ENCODE data around the gene SCYGR6. TPM values are rescaled to one million over a fixed set of nuclear protein-coding genes. Genes with fewer than 3 reads are reported as not detected.
"Not testable (repeated sequence)": the region's sequence is repeated elsewhere in the genome, so short reads cannot be mapped to it uniquely, and the experiment has no call there.

Gene SCYGR6, protein sequence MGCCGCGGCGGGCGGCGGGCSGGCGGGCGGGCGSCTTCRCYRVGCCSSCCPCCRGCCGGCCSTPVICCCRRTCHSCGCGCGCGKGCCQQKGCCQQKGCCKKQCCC
- total RNA-seq, result not detected in 2 replicates

DNA sequence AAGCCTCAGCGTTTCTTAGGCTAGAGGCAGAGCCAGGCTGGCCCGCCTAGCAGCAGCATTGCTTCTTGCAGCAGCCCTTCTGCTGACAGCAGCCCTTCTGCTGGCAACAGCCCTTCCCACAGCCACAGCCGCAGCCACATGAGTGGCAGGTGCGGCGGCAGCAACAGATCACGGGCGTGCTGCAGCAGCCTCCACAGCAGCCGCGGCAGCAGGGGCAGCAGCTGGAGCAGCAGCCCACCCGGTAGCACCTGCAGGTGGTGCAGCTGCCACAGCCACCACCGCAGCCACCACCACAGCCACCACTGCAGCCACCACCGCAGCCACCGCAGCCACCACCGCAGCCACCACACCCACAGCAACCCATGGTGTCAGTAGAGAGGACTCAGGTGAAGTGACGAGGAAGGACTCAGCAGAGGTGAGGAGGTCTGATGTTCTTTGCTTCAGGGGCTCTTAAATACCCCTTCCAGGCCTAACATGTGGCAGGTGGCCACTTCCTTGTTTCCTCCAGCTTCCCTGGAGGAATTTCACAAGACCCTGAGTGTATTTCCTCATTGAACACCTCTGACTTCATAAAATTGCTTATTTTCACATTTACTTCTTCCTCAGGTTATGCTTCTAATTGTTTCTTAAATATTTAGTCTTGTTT, at the start of gene SCYGR6:
TSS of gene SCYGR6 (minus strand) at position 364 of the 646 bp plus-strand sequence. CDS start at position 364, 0 bp downstream.
- Mint-ChIP-seq H3K4me3 (no peak within 1 kb of the TSS), H3K36me3 (ENCODE audit: low read depth) (no peaks in the 10 kb centered on the region), H3K9me3 (no peaks in the 10 kb centered on the region), H3K4me1 (ENCODE audit: low read depth) (no peaks in the 10 kb centered on the region), H3K27ac (no peak within 1 kb of the TSS), H3K27me3 (ENCODE audit: insufficient read depth) (no peaks in the 10 kb centered on the region)
- intact Hi-C loops (cut with micrococcal nuclease), result no loop called here
- no peak for DNase-seq (ENCODE audit: low spot score)

DNA sequence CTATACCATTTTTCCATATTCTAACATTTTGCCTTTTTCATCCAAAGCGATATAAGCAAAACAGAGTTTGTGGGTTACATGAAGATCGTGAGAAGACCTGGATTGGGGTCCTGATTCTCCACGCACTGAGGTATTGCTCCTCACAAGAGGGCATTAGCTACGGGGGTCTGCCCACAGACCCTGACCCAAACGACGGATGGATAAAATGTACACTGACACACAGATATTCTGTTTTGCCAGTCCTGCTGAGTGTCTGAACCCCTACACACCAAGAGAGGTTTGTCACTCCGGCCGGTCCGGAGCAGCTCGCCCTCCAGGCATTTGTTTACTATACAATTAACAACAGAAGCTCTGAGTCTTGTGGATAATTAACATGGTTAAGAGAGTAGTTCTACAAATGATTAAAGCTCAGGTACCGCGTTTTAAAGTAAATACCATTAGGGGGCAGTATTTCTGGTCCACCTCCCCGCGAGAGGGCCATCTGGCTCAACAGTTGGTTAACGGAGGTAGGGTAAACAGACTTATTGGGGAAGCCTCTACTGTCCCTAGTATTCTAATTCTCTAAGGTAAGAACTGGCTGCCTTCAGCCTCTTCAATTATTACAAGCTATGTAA, 49.6 kb upstream of the SCYGR6 start:
- H3K9me3 Mint-ChIP-seq, result no peaks in the 10 kb centered on the region
- H3K27ac Mint-ChIP-seq, result no peak overlapping the region
- H3K27me3 Mint-ChIP-seq (ENCODE audit: insufficient read depth), result no peaks in the 10 kb centered on the region
- H3K4me3 Mint-ChIP-seq, result no peak overlapping the region
- DNase-seq (ENCODE audit: low spot score), result no peak
- no peaks in the 10 kb centered on the region for H3K4me1 Mint-ChIP-seq (ENCODE audit: low read depth)
- intact Hi-C loops (cut with micrococcal nuclease), result loop anchor here (2.0 kb wide), 1 partner anchor 89 kb away; no protein-coding TSS in a partner anchor
- H3K36me3 Mint-ChIP-seq (ENCODE audit: low read depth), result no peaks in the 10 kb centered on the region

DNA sequence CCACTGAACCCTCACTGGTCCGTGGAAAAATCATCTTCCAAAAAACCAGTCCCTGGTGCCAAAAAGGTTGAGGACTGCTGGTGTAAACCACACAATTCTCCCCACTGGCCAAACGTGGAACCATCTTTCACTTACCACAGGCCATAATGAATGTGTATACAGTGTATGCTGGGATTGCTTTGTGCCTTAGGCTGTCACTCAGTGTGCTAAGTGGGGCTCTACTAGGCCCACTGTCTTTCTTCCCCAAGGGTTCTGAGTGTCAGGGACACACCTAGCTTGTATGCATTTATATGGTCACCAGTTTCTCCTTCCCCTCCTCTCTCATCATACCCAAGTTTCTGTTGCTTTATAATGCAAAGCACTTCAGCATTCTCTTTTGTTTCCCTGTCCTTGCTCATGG, 48.4 kb upstream of the SCYGR6 start:
- H3K27me3 Mint-ChIP-seq (ENCODE audit: insufficient read depth), result no peaks in the 10 kb centered on the region
- no peak for DNase-seq (ENCODE audit: low spot score)
- H3K4me3 Mint-ChIP-seq, result no peak overlapping the region

DNA sequence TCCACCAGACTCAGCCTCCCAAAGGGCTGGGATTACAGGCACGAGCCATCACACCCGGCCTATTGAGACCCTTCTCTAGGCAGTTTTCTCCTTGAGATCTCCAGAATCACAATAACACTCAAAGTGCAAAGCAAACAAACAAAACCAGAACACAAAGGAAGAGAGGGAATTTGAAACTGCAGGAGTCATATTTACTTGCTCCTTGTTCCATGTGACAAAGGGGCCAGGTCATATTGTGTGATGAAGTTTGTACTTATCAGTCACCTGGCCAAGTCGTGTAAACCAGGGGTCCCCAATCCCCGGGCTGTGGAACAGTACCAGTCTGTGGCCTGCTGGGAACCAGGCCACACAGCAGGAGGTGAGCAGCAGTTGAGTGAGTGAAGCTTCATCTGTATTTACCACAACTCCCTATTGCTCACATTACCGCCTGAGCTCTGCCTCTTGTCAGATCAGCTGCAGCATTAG, 47.7 kb upstream of the SCYGR6 start:
- no peaks in the 10 kb centered on the region for H3K9me3 Mint-ChIP-seq
- no peak for DNase-seq (ENCODE audit: low spot score)
- H3K27me3 Mint-ChIP-seq (ENCODE audit: insufficient read depth), result no peaks in the 10 kb centered on the region
- H3K4me3 Mint-ChIP-seq, result no peak overlapping the region
- intact Hi-C loops (cut with micrococcal nuclease), result no loop called here
- H3K4me1 Mint-ChIP-seq (ENCODE audit: low read depth), result no peaks in the 10 kb centered on the region
- H3K36me3 Mint-ChIP-seq (ENCODE audit: low read depth), result no peaks in the 10 kb centered on the region
- no peak overlapping the region for H3K27ac Mint-ChIP-seq

More for the DNA sequence above, 48.4 kb upstream of the SCYGR6 start:
- Mint-ChIP-seq H3K9me3 (no peaks in the 10 kb centered on the region), H3K27ac (no peak overlapping the region), H3K4me1 (ENCODE audit: low read depth) (no peaks in the 10 kb centered on the region), H3K36me3 (ENCODE audit: low read depth) (no peaks in the 10 kb centered on the region)
- intact Hi-C loops (cut with micrococcal nuclease), result no loop called here

DNA sequence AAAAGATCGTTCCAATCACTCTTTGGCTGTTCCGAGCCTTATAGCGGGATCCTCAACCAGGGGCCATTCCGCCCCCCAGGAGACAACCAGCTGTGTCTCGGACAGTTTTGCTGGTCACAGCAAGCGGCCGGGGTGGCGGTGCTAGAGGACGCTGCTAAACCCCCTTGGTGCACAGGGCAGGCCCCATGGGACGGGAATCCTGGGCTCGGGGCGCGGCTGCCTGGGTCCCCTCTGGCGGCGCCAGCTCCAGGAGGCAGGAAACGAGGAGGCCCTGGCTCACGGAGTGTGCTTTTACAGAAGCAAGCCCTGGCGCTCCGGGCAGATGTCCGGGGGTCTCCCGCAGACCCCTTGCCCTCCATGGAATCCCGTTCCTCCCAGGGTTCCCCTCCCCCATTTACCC, 43.3 kb upstream of the SCYGR6 start:
- H3K27me3 Mint-ChIP-seq (ENCODE audit: insufficient read depth), result no peaks in the 10 kb centered on the region
- intact Hi-C loops (cut with micrococcal nuclease), result loop anchor here (5.0 kb wide), 1 partner anchor 296 kb away; the partner anchor contains the start of gene AGFG1
- DNase-seq (ENCODE audit: low spot score), result no peak
- H3K27ac Mint-ChIP-seq, result no peak overlapping the region
- no peaks in the 10 kb centered on the region for H3K4me1 Mint-ChIP-seq (ENCODE audit: low read depth)
- no peaks in the 10 kb centered on the region for H3K9me3 Mint-ChIP-seq
- H3K4me3 Mint-ChIP-seq, result no peak overlapping the region
- no peaks in the 10 kb centered on the region for H3K36me3 Mint-ChIP-seq (ENCODE audit: low read depth)

DNA sequence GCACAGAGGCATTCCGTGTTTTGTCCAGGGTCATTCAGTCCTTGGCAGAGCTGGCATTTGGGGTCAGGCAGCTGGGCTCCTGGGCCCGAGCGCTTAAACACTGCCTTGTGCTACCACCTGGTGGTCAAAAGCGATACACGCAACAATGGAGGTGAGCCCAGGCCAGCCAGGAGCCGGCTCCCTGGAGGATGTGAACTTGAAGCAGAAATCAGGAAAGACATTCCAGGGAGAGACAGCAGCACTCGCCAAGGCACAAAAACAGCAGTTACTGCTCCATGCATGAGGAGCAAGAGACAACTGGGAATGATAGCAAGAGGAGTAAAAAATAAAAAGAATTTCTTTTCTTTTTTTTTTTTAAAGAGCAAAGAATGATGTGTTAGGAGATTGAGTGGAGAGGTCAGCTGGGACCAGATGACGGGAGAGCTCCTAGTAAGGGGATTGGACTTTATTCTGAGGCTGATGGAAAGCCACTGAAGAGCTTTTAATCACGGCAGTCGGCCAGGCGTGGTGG, 41.9 kb upstream of the SCYGR6 start:
- no peaks in the 10 kb centered on the region for H3K36me3 Mint-ChIP-seq (ENCODE audit: low read depth)
- H3K4me3 Mint-ChIP-seq, result no peak overlapping the region

DNA sequence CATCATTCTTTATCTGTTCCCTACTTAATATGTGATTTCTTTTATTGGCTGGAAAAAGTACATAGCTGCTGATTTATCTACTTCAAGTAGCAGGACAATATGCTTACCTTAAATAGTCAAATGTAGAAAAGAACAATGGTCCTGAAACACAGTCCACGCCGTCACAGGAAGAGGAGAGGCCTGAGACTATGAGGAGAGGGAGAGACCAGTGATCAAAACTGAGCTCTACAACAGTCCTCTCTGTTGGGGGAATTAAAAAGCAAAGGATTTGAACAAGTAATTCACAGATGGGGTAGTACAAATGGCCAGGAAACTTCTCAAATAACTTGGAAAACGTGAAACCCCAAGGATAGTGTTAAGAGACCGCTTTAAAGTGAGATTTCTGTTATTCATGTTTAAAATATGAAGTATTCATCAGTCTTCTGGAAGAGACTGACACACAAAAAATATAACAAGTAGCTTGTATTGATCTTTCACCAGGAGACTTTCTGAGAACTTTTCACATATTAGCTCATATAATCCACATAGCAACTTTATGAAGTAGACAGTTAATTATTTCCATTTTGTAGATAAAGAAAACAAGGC, 41.3 kb upstream of the SCYGR6 start:
- intact Hi-C loops (cut with micrococcal nuclease), result loop anchor here (1.0 to 5.0 kb wide), 6 partner anchors 17 to 637 kb away; partner anchors contain the start of gene AGFG1
- H3K27me3 Mint-ChIP-seq (ENCODE audit: insufficient read depth), result no peaks in the 10 kb centered on the region
- H3K4me1 Mint-ChIP-seq (ENCODE audit: low read depth), result no peaks in the 10 kb centered on the region
- H3K36me3 Mint-ChIP-seq (ENCODE audit: low read depth), result no peaks in the 10 kb centered on the region
- no peak for DNase-seq (ENCODE audit: low spot score)
- no peak overlapping the region for H3K27ac Mint-ChIP-seq
- no peaks in the 10 kb centered on the region for H3K9me3 Mint-ChIP-seq
- no peak overlapping the region for H3K4me3 Mint-ChIP-seq

More for the DNA sequence above, 41.9 kb upstream of the SCYGR6 start:
- intact Hi-C loops (cut with micrococcal nuclease), result loop anchor here (1.0 to 5.0 kb wide), 6 partner anchors 17 to 637 kb away; partner anchors contain the start of gene AGFG1
- Mint-ChIP-seq H3K4me1 (ENCODE audit: low read depth) (no peaks in the 10 kb centered on the region), H3K27ac (no peak overlapping the region), H3K9me3 (no peaks in the 10 kb centered on the region), H3K27me3 (ENCODE audit: insufficient read depth) (no peaks in the 10 kb centered on the region)
- peak; percentile 25 for DNase-seq (ENCODE audit: low spot score)

DNA sequence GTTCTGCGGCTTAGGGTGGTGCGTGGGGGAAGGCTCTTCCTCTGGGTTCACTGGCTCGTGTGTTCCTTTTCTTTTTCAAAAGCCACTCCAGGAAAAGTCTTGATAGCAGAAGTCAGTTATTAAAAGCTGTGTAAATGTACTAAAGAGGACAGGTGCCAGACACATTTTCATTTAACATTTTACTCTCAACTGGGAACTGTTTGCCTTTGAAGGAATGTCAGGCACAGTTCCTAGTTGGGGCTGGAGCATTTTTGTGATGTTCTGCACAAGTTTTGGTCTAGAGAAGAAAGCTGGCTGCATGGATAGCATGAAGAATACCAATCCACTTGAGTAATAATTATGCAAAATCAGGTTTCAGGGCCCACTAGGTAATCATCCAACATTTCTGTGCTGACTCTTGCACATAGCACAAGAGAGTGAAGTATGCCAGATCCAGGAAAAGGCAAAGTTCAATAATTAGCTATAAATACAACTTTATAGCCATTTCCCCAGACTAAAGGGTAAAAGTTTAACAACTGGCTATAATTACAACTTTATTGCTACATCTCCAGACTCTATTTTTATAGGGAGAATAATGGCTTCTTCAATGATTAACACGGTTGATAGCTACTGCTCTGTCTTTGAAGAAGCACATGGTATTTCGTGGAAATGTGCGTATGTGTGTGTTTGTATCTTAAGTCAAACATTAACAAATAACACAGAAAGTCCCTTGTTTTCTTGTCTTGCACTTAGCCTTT, 37.4 kb upstream of the SCYGR6 start:
- H3K36me3 Mint-ChIP-seq (ENCODE audit: low read depth), result no peaks in the 10 kb centered on the region
- H3K4me1 Mint-ChIP-seq (ENCODE audit: low read depth), result no peaks in the 10 kb centered on the region
- intact Hi-C loops (cut with micrococcal nuclease), result no loop called here
- H3K27ac Mint-ChIP-seq, result no peak overlapping the region
- DNase-seq (ENCODE audit: low spot score), result no peak
- H3K9me3 Mint-ChIP-seq, result no peaks in the 10 kb centered on the region
- no peak overlapping the region for H3K4me3 Mint-ChIP-seq
- no peaks in the 10 kb centered on the region for H3K27me3 Mint-ChIP-seq (ENCODE audit: insufficient read depth)

DNA sequence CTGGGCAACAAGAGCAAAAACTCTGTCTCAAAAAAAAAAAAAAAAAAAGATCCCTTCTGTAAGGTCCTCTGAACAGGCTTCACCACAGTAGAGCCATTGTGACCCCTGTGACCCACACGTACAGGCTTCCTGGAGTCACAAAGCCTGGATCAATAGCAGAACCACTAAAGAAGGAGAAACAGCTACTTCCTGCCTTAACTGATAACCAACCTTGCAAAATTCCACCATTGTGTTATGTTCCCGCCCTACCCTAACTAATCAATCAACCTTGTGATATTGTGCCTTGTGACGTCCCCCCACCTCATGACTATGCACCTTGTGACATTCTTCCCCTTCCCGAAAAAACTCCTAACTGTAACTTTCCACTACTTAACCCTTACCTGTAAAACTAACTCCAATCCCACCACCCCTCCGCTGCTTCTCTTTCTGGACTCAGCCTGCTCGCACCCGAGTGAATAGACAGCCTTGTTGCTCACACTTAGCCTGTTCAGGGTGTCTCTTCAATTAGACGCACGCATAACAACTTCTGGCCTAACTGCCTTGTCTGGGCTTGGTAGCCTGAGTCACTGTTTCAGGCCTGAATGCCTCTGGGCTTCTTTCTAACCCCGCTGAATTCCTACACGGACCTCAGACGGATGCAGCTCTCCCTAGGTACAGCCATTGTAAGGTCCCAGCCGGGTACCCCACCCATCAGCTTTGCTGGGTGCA, 35.0 kb upstream of the SCYGR6 start:
- Mint-ChIP-seq H3K4me3 (no peak overlapping the region), H3K27me3 (ENCODE audit: insufficient read depth) (no peaks in the 10 kb centered on the region), H3K36me3 (ENCODE audit: low read depth) (no peaks in the 10 kb centered on the region), H3K27ac (no peak overlapping the region), H3K4me1 (ENCODE audit: low read depth) (no peaks in the 10 kb centered on the region), H3K9me3 (no peaks in the 10 kb centered on the region)
- intact Hi-C loops (cut with micrococcal nuclease), result no loop called here
- no peak for DNase-seq (ENCODE audit: low spot score)

DNA sequence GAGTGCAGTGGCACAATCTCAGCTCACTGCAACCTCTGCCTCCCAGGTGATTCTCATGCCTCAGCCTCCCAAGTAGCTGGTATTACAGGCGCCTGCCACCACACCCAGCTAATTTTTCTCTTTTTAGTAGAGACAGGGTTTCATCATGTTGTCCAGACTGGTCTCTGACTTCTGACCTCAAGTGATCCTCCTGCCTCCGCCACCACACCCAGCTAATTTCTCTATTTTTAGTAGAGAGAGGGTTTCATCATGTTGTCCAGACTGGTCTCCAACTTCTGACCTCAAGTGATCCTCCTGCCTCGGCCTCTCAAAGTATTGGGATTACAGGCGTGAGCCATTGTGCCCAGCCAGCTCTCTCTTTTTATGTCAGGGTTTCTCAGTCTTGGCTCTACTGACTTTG, 31.7 kb upstream of the SCYGR6 start:
- H3K9me3 Mint-ChIP-seq; H3K36me3 Mint-ChIP-seq (ENCODE audit: low read depth); intact Hi-C loops (cut with micrococcal nuclease); H3K4me1 Mint-ChIP-seq (ENCODE audit: low read depth); H3K27ac Mint-ChIP-seq; DNase-seq (ENCODE audit: low spot score); H3K4me3 Mint-ChIP-seq; H3K27me3 Mint-ChIP-seq (ENCODE audit: insufficient read depth): not testable (repeated sequence)

DNA sequence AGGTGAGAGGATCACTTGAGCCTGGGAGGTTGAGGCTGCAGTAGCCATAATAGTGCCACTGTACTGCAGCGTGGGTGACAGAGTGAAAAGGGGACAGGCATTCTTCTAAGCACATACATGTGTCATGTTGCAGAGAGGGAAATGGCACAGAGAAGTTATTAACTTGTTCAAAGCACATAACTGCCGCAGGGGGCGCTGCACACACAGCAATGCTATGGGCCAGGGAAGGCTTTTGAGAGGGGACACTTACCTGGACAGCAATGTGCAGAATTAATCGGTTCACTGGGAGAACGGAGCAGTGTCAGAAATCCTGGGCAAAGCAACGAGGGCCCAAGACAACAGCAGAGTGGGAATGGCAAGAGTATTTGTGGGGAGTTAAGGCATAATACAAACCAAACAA, 23.5 kb upstream of the SCYGR6 start:
- Mint-ChIP-seq H3K4me1 (ENCODE audit: low read depth) (no peaks in the 10 kb centered on the region), H3K9me3 (no peaks in the 10 kb centered on the region), H3K27me3 (ENCODE audit: insufficient read depth) (peaks cover 1% of the 10 kb centered on the region), H3K27ac (no peak overlapping the region), H3K36me3 (ENCODE audit: low read depth) (no peaks in the 10 kb centered on the region), H3K4me3 (no peak overlapping the region)
- no peak for DNase-seq (ENCODE audit: low spot score)
- intact Hi-C loops (cut with micrococcal nuclease), result no loop called here

DNA sequence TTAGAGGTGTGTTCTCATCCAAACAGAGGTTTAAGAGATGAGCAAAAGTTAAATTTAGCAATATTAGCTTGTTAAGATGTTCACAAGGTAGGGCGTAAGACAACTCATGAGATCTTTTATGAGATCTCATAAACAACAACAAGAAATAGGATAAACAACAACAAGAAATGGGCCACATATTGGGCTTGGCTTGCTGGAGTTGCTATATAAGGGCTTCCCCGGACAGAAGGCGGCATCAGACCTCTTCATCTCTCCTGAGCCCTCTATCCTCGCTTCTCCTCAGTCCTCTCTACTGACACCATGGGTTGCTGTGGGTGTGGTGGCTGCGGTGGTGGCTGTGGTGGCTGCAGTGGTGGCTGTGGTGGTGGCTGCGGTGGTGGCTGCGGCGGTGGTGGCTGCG, 21.0 kb upstream of the SCYGR6 start, which contains the start of gene SCYGR8:
TSS of gene SCYGR8 (plus strand) at position 301 of the 400 bp plus-strand sequence. CDS start at position 301, 0 bp downstream.
- no peaks in the 10 kb centered on the region for H3K4me1 Mint-ChIP-seq (ENCODE audit: low read depth)
- DNase-seq (ENCODE audit: low spot score), result no peak
- no peaks in the 10 kb centered on the region for H3K27me3 Mint-ChIP-seq (ENCODE audit: insufficient read depth)
- H3K27ac Mint-ChIP-seq, result no peak within 1 kb of the TSS
- H3K4me3 Mint-ChIP-seq, result no peak within 1 kb of the TSS
- H3K36me3 Mint-ChIP-seq (ENCODE audit: low read depth), result no peaks in the 10 kb centered on the region
- H3K9me3 Mint-ChIP-seq, result no peaks in the 10 kb centered on the region
- intact Hi-C loops (cut with micrococcal nuclease), result no loop called here
